ENCODE data around the gene ELOF1.

DNA sequence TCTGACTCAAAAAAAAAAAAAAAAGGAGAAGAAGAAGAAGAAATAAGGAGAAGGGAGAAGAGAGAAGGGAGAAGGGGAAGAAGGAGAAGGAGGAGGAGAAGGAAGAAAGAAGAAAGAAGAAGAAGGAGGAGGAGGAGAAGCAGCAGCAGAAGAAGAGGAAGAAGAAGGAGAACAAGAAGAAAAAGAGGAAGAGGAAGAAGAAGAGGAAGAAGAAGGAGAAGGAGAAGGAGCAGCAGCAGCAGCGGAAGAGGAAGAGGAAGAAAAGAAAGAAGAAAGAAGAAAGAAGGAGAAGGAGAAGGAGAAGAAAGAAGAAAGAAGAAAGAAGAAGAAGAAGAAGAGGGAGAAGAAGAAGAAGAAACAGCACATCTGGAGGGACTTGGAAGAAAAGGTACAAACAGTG, 24.5 kb downstream of the ELOF1 start:
- TF ChIP-seq, protein P1, sequence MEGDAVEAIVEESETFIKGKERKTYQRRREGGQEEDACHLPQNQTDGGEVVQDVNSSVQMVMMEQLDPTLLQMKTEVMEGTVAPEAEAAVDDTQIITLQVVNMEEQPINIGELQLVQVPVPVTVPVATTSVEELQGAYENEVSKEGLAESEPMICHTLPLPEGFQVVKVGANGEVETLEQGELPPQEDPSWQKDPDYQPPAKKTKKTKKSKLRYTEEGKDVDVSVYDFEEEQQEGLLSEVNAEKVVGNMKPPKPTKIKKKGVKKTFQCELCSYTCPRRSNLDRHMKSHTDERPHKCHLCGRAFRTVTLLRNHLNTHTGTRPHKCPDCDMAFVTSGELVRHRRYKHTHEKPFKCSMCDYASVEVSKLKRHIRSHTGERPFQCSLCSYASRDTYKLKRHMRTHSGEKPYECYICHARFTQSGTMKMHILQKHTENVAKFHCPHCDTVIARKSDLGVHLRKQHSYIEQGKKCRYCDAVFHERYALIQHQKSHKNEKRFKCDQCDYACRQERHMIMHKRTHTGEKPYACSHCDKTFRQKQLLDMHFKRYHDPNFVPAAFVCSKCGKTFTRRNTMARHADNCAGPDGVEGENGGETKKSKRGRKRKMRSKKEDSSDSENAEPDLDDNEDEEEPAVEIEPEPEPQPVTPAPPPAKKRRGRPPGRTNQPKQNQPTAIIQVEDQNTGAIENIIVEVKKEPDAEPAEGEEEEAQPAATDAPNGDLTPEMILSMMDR (IDR thresholded peaks at IDR 0.05): no peak
- no peak for TF ChIP-seq POLR2A (IDR thresholded peaks at IDR 0.05)

Data from testis (tissue), 2 donors.